HG03432 (cell line): Measurements from ENCODE around the gene FBXO11.
"Not testable (repeated sequence)": the region's sequence is repeated elsewhere in the genome, so short reads cannot be mapped to it uniquely, and the experiment has no call there.

Source experiments
- ATAC-seq: cut with Tn5 transposase; IDR thresholded peaks from one replicate; pipeline ENCODE4 v1.9.1; 2021; ENCODE audit warnings: mild to moderate bottlenecking, moderate library complexity; ENCODE audit not compliant: unreplicated experiment

The FBXO11 gene

GRCh38 chr2:47862949-47863348 is 43.3 kb downstream of the FBXO11 start:
- ATAC-seq, result no peak

DNA sequence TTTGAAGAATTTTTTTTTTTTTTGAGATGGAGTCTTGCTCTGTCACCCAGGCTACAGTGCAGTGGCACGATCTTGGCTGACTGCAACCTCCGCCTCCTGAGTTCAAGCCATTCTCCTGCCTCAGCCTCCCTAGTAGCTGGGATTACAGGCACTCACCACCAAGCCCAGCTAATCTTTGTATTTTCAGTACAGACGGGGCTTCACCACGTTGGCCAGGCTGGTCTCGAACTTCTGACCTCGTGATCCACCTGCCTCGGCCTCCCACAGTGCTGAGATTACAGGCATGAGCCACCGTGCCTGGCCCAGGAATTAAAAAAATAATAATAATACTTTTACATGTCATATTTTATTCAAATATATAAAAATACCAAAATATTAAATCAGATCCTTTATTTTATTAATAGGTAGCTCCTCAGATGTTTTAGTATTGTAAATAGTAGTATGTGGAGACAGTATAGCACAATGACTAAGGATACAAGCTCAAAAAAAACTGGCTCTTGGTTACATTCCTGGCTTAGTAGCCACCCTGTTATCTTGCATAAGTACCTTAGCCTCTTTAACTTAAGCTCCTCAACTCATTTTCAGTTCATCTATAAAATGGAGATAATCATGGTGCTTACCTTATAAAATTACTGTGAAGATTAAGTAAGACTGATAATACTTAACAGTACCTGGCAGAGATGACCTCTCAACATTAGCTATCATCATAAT is 53.1 kb downstream of the FBXO11 start:
- not testable (repeated sequence) for ATAC-seq

DNA sequence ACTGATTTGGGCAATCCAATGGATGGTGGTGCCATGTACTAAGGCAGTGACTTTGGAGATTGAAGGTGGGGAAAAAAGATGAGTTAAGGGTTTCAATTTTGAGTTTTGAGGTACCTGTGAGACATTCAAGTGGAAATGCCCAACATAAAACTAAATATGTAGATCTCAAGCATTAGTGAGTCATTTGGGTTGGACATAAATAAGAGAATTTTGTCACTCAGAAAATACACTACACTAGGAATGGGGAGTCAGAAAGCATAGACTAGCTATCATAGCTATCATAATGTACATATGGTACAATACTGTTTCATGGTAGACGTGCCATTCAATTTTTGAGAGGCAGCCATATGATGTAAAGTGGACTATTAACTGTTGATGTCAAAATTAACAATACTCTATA is 56.1 kb downstream of the FBXO11 start:
- no peak for ATAC-seq

GRCh38 chr2:47849368-47849767 is 56.9 kb downstream of the FBXO11 start:
- ATAC-seq, result no peak

- no peak for ATAC-seq
Observed at GRCh38 chr2:47844162-47844561, 62.1 kb downstream of the FBXO11 start.

DNA sequence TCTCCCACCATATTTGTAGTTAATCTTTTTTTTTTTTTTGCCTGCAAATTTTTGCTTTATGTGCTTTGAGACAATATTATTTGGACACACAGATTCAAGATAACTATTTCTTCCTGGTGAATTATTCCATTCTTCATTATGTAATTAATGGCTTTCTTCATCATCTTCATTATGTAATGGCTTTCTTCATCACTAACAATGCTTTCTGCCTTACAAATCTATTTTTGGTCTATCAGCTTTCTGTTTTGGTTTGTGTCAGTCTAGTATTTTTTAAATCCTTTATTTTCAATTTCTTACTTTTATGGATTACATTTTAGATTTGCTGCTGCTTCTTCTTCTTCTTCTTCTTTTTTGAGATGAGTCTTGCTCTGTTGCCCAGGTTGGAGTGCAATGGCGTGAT is 62.9 kb downstream of the FBXO11 start:
- no peak for ATAC-seq

DNA sequence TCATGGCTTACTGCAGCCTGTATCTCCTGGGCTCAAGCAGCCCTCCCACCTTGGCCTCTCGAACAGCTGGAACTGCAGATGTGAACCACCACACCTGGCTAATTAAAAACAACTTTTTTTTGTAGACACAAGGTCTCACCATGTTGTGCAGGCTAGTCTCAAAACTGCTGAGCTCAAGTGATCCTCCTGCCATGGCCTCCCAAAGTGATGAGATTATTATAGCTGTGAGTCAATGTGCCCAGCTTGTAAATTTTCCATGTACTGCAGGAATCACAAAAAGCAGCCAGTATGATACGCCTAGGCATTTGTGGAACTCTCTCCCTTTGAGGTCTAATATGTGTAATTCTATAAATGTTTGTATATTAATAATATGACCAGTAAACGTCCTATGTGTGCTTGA is 63.5 kb downstream of the FBXO11 start:
- no peak for ATAC-seq

- no peak for ATAC-seq
Observed at GRCh38 chr2:47838686-47839085, 67.6 kb downstream of the FBXO11 start.

DNA sequence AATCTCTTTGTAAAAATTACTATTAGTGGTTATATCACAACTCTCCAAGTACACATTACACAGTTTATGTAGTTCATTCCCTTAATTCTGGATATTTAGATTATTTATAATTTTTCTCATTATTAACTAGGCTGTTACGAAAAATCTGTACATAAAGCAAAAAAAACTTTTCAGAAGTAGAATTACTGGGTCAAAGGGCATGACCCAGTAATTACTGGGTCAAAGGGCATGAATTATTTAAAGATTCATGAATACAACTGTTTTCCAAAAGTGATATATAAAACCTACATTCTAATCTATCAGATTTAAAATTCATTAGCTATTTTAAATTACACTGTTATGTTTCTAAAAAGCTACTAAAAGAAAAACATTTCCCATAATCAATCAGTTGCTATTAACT is 68.0 kb downstream of the FBXO11 start:
- ATAC-seq, result no peak

DNA sequence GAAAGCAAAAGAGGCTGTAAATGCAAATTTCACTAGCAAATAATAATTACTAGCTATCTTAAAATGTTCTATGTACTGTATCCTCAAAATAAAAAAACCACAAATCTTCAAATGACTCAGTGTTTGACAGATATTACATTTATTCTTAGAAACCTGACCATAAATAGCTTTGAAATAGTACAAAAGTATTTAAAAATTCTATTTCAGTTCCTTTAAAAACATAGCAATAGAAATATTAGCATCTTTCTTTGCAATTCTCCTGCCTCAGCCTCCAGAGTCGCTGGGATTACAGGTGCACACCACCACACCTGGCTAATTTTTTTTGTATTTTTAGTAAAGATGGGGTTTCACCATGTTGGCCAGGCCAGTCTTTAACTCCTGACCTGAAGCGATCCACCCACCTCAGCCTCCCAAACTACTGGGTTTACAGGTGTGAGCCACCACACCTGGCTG is 72.8 kb downstream of the FBXO11 start:
- peak; percentile 93 for ATAC-seq

DNA sequence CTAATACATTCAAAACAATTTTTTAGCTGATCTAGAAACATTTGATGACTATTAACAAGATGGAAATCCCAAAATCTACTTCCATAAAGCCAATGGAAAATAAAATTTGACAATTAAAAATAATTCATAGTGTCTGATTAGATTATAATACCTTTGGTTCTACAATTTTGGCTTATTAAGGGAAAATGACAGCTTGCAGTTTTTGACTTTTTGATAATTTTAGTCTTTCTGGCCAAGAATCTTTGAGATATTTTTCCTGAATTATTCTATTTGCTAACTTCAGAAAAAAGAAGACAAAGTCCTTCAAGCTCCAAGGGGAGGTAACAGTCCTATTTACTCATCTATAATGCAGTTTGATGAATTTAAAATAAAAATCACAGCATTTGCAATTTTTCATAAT is 83.8 kb downstream of the FBXO11 start:
- no peak for ATAC-seq

GRCh38 chr2:47819834-47820233 is 86.5 kb downstream of the FBXO11 start:
- no peak for ATAC-seq

- ATAC-seq, result no peak
Observed at GRCh38 chr2:47818777-47819176, 87.5 kb downstream of the FBXO11 start.

DNA sequence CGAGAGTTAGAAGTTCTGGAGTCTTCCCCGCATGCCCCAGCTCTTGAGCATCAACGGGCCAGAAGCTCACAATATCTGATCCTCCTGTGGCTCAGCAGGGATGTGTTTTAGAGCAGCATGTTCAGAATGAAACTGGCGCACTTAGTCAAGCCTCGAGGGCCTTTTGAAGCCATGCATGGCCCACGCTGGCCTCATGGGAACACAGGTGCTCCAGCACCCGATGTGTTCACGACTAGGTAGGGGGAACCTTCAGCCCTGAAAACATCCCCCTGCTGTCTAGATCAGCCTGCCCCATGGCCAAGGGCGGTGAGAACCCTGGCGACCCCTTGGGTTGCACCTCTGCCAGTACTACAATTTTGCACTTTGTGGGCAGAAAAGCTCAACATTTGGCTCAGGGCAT is 90.5 kb downstream of the FBXO11 start:
- peak; percentile 65 for ATAC-seq

GRCh38 chr2:47811668-47812067 is 94.6 kb downstream of the FBXO11 start:
- ATAC-seq, result no peak

DNA sequence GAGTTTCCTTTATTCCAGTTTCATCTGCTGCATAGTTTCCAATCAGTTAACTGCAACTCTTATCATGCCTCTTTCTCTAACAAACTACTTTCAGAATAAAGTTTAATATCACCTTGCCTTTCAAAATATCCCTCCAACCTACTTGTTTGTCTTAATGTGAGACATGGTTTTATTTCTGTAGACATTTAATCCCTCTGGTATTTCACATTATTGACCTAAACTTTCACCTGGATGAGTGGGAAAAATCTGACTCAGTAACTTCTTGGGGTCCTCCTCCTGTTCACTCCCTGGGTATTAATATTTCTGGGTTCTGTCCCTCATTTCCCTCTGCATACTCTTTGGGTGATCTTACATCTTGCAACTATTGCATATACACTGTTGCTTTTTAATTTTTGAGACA is 95.4 kb downstream of the FBXO11 start:
- no peak for ATAC-seq

- ATAC-seq, result no peak
Observed at GRCh38 chr2:47809903-47810302, 96.4 kb downstream of the FBXO11 start.

DNA sequence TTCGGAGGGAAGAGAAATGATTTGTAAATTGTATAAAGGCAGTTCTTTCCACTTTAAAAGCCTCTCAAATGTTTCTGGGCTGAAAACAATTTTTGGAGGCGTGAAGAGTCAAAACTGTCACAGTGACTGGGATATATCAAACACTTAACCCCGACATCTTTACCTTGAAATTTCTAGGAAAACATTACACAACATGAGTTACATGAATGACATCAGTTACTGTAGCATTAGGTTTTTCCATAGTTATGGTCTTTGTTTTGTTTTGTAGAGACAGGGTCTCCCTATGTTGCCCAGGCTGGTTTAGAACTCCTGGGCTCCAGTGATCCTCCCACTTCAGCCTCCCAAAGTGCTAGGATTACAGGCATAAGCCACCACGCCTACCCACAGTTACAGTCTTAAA is 97.7 kb downstream of the FBXO11 start:
- no peak for ATAC-seq

DNA sequence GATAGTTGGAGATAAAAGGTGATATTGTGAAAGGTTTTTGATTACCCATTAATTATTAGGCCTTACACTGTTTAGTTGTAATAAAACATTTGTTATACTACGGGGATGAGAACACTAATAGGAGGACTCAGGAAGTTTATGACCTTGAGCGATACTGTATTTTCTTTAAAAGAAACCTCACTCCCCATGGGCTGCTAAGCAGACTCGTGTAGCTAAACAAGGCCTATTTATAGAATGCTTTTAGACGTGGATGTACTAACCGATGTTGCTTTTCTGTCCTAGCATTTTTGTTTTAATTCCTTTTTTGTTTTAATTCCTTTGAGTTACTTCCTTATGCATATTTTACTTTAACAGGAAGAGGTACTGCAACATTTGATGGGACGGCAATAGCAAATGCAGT is 100.4 kb downstream of the FBXO11 start:
- no peak for ATAC-seq

DNA sequence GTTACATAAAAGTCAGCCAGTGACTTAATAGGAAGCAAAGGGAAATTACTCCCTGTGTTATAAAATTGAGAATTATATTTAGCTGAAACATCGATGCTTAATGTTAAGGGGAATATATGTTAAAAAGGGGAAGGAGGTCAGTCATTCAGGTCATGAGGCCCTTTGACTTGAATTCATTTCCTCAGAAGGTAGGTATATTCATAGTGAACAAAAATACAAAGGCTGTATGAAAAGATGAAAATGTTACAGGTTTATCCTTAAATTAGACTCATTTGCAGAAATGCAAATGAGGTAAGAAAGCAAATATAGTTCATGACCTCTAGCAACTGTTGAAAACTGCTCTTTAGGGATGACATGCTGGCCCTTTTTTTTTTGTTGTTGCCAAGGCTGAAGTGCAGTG is 102.5 kb downstream of the FBXO11 start:
- no peak for ATAC-seq

DNA sequence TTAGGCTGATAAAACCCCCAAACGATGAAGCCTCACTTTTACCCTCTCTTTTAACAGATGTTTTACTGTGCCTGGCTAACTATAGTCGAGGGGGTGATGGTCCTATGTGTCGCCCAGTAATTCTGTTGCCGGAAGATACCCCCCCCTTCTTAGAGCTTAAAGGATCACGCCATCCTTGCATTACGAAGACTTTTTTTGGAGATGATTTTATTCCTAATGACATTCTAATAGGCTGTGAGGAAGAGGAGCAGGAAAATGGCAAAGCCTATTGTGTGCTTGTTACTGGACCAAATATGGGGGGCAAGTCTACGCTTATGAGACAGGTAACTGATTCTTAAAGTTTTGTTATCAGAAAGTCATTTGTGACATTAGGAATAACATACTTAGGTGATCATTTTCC is 102.9 kb downstream of the FBXO11 start:
- ATAC-seq, result no peak

- ATAC-seq, result no peak
Observed at GRCh38 chr2:47801118-47801517, 105.2 kb downstream of the FBXO11 start.

DNA sequence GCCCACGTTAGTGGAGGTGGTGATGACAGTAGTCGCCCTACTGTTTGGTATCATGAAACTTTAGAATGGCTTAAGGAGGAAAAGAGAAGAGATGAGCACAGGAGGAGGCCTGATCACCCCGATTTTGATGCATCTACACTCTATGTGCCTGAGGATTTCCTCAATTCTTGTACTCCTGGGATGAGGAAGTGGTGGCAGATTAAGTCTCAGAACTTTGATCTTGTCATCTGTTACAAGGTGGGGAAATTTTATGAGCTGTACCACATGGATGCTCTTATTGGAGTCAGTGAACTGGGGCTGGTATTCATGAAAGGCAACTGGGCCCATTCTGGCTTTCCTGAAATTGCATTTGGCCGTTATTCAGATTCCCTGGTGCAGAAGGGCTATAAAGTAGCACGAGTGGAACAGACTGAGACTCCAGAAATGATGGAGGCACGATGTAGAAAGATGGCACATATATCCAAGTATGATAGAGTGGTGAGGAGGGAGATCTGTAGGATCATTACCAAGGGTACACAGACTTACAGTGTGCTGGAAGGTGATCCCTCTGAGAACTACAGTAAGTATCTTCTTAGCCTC is 107.2 kb downstream of the FBXO11 start:
- ATAC-seq, result no peak
